Hypothalamus (tissue), 51 donors: ENCODE data around the gene ARPC1A.
"Not testable (repeated sequence)": the region's sequence is repeated elsewhere in the genome, so short reads cannot be mapped to it uniquely, and the experiment has no call there.

Experiments used
- DNase-seq, 51 donors: peaks; one replicate each; lab custom pipeline; 2025; lab: John Stamatoyannopoulos, UW

Gene ARPC1A

DNA sequence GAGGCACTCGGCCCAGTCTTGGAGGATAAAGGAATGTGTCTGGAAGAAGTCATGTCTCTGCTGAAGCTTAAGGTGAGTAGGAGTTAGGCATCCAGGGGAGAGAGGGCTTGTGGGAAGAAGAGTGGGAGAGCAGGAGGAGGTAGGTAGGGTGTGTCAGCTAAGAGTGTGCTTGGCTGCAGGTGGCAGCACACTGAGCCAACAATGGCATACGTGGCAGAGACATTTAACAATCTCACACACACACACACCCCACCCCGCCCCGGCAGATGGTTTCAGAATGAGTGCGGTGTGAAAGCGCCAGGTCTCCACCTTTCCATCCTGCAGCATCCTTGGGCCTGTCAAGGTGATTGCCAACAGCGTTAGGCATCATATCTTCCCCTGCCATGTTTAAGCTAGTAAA lies 11.2 kb upstream of the ARPC1A start:
- no peak for DNase-seq

DNA sequence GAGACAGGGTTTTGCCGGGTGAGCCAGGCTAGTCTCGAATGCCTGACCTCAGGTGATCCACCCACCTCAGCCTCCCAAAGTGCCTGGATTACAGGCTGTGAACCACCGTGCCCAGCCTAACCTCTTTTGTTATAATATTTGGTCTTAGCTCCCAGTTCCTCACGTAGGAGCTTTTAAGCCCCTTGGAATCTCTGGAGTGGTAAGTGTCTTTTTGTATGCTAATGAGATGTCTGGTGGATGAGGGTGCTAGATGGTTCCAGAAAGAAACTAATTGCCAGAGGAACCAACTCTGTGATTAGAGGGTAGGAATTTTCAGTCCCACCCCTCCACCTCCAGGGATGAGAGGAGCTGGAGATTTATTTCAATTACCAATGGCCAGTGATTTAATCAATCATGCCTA lies 5.3 kb upstream of the ARPC1A start:
- no peak for DNase-seq

DNA sequence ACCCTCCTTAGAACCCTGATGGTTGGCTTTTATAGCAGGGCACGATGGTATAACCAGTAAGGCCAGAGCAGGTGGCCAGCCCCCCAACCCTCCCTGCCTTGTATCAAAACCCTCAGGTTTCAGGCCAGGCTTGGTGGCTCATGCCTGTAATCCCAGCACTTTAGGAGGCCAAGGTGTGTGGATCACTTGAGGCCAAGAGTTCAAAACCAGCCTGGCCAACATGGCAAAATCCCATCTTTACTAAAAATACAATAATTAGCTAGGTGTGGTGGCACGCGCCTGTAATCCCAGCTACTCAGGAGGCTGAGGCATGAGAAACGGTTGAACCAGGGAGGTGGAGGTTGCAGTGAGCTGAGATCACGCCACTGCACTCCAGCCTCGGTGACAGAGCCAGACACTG lies 3.0 kb upstream of the ARPC1A start:
- not testable (repeated sequence) for DNase-seq

DNA sequence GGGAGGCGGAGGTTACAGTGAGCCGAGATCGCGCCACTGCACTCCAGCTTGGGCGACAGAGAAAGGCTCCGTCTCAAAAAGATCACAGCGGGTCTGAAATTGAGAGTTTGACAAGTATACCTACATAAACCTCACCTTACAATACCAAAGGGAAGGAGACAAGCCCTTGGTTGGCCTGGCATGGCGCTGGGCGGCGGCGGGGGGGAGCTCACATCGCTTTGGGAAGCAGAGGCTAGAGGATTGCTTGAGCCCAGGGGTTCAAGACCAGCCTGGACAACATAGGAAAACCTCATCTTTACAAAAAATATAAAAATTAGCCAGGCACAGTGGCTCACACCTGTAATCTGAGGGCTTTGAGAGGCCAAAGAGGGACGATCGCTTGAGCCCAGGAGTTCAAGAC lies 1.1 kb upstream of the ARPC1A start:
- no peak for DNase-seq

DNA sequence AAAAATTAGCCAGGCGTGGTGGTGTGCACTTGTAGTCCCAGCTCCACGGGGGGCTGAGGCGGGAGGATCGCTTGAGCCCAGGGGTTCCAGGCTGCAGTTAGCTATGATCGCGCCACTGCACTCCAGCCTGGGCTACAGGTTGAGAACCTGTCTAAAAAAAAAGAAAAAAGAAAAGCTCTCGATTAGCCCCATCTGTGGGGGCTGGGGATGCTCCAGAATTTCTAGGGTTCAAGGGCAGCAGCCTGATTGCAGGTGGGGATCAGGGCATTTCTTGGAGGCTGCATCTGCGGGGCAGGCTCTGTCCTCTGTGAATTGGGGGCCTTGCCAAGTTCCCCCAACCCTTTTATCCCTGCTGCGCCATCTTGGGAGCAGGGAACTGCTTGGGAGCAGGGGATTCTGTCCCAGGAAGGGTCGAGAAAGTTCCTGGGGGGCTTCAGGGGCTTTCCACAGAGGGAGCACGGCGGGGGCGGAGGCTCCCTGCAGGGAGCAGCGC lies 651 bp upstream of the ARPC1A start:
- DNase-seq: no peak

DNA sequence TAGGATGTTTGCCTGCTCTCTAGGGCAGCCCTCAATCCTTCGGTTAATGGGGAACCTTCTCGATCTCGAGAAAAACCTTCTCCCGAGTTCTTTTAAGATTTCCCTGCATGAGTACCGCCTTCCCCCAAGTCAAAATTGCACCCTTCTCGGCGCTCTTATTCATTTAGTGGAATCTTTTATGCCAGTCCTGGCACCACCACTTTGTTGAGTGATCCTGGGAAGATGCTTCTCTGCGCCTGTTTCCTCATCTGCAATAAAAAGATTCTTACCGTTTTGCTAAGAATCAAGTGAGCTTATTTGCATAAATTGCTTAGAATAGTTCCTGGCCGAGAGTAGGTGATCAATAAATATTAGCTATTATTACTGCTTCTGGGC lies 697 bp downstream of the ARPC1A start:
- no peak for DNase-seq

DNA sequence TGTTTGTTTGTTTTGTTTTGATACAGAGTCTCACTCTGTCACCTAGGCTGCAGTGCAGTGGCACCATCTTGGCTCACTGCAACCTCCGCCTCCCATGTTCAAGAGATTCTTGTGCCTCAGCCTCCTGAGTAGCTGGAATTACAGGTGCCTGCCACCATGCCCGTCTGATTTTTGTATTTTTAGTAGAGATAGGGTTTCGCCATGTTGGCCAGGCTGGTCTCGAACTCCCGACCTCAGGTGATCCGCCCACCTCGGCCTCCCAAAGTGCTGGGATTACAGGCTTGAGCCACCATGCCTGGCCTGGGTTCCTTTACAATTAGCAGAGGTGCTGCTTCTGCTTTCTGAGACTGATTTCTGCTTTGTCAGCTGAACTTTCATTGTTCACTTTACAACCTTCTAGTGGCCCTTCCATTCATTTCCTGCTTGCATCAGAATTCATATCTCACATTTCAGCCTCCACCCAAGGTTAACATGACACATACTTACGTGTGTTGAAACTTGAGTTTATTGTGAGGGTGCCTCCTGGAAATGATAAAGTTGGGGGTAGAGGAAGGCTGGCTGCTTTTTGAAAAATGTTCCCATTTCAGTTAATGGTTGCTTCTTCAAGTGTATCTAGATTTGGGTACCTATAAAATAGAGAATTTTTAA lies 4.7 kb downstream of the ARPC1A start:
- not testable (repeated sequence) for DNase-seq

DNA sequence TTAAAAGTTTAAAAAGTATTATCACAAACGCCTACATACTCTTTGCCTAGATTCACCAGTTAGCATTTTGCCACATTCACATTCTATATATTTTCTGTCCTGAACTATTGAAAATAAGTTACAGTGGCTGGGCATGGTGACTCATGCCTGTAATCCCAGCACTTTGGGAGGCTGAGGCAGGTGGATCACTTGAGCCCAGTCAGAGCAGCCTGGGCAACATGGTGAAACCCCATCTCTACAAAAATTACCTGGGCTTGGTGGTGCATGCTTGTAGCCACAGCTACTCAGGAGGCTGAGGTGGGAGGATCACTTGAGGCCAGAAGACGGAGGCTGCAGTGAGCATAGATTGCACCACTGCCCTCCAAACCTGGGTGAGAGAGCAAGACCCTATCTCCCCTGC lies 5.3 kb downstream of the ARPC1A start:
- no peak for DNase-seq

DNA sequence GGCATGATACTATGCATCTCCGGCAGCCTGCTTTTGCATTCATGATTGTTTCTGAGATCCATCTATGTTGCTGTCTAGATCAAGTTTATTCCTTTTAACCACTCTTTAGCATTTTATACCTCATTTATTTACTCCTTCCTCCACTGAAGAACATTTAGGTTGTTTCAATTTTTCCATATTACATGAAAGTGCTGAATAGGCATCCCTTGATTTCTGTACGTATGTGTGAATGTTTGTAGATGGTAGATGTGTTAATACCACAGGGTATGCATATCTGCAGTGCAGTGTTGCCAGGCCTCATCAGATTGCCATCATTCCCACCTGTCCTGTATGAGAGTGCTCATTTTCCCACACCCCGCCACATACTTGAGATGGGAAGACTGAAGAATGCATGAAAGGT lies 13.9 kb downstream of the ARPC1A start:
- no peak for DNase-seq

DNA sequence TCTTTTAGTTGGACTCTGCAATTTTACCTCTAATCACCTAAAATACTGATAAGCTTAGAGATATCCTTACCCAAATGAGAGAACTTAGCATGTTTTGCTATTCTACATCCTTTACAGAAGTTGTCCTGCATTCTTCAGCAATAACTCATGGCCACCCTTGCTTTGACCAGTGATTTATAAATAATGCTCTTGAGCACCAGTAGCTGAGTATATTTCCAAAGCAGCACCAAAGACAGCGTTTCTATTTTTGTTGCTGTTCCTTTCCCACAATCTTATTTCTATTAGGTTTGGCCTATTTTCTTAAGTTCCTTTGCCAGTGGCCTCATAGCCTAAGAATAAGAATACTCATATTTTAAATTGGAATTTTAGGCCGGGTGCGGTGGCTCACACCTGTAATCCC lies 15.0 kb downstream of the ARPC1A start:
- DNase-seq: no peak

DNA sequence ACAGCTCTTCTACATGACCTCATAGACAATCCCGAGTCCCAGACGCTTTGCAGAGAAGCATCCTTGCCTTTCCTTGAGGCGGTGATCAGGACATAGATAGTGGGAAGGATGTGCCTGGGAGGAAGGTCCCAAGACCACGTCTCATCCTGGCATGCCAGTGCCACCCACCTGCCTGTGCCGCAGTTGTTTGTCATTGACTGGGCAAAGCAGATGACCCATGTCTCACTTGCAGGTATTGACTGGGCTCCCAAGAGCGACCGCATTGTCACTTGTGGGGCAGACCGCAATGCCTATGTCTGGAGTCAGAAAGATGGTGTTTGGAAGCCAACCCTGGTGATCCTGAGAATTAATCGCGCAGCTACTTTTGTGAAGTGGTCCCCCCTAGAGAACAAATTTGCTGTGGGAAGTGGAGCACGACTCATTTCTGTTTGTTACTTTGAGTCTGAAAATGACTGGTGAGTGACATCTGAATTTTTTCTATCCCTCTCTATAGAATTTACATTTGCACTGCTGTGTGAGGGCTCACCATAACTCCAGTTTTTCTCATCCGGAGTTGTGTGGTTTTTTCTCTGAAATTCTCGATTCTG lies 18.5 kb downstream of the ARPC1A start:
- no peak for DNase-seq

DNA sequence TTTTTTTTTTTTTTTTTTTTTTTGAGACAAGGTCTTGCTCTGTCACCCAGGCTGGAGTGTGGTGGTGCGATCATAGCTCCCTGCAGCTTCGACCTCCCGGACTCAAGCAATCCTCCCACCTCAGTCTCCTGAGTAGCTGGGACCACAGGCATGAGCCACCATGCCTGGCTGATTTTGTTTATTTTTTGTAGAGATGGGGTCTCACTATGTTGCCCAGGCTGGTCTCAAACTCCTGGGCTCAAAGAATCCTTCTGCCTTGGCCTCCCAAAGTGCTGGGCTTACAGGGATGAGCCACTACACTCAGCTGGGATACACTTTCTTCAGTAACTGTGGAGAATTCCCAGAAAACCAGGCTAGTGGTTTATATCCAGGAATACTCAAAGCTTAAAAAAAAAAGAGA lies 24.9 kb downstream of the ARPC1A start:
- DNase-seq: not testable (repeated sequence)

DNA sequence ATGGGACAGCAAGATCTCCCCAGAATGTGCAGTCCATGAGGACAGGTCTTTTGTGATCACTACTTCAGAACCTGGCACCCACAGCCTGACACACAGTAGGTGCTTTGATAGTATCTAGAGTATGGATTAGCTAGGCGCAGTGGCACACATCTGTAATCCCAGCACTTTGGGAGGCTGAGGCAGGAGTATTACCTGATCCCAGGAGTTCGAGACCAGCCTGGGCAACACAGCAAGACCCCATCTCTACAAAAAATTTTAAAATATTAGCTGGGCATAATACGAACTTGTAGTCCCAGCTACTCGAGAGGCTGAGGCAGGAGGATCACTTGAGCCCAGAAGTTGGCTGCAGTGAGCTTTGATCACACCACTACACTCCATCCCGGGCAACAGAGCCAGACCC lies 26.5 kb downstream of the ARPC1A start:
- DNase-seq: no peak

DNA sequence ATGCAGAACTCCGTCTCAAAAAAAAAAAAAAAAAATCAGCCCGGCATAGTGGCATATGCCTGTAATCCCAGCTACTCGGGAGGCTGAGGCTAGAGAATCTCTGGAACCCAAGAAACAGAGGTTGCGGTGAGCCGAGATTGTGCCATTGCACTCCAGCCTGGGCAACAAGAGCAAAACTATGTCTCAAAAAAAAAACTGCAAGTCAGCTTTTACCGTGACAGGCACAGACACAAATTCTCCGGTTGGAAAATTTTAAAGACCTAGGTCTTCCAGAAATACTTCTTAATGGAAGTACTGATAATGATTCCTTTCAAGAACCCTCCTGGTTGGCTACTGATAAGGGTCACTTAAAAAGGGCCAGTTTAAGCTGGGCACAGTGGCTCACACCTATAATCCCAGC lies 29.4 kb downstream of the ARPC1A start:
- DNase-seq: no peak

DNA sequence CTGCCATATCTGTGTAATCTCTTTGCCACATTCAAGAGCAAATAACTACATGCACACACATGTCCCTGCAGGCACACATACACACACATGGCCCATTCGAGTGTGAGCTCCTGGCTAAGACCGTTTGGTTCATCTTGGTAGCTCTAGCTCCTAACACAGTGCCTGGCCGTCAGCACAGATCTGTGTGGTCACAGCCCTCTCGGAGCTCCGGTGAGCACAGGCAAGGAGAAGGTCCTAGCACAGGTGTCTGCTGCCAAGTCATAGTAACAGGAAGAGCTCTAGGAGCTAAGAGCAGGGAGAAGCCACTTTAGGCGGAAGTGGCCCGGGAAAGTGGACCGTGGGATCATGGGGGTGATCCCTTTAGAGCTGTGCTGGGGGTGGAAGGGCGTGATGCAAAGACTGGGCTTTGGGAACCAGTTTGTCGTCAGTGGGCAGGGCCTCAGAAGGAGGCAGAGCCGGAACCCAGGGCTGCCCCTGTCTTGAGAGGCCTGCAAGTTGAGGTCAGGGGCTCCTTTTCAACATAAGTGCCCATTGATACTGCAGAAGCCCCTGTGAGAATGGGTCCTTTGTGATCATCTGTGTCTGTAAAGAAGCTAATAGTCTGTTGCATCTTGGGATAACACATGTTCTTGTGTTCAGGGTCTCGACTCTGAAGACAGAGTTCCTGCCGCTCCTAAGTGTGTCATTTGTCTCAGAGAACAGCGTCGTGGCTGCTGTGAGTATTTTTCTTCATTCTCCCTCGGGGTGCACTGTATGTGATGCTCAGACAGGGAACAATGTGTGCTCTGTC lies 32.2 kb downstream of the ARPC1A start:
- DNase-seq: peak in 6 of 51 donors; percentile 2 to 61 (median 30)

DNA sequence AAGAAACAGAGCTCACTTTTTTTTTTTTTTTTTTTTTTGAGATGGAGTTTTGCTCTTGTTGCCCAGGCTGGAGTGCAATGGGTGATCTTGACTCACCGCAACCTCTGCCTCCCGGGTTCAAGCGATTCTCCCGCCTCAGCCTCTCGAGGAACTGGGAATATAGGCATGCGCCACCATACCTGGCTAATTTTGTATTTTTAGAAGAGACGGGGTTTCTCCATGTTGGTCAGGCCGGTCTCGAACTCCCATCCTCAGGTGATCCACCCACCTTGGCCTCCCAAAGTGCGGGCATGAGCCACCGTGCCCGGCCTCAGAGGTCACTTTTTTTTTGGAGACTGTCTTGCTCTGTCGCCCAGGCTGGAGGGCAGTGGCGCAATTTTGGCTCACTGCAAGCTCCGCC lies 32.8 kb downstream of the ARPC1A start:
- DNase-seq: not testable (repeated sequence)

DNA sequence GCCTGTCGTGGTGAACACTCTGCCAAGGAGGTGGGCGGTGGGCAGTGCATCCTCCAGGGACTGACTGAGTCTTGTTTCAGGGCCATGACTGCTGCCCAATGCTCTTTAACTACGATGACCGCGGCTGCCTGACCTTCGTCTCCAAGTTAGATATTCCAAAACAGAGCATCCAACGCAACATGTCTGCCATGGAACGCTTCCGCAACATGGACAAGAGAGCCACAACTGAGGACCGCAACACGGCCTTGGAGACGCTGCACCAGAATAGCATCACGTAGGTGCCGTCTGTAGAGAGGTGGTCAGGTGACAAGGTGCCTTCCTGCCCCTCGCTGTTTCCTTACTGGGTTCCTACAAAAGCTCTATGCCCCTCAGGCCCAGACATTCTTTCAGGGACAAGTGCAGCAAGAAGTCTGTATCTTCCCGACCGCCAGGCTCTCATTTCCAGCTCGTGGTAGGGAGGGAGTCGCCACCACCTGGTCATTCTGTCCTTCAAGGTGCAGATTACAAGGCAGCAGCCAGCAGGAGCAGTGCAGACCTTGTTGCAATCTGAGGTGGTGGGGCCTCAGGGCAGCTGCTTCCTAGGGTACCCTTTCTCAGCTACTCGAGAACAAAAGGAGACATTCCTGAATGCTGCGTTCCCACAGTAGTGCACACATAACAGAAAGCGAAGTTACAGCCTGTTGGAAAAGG lies 33.9 kb downstream of the ARPC1A start:
- DNase-seq: no peak

DNA sequence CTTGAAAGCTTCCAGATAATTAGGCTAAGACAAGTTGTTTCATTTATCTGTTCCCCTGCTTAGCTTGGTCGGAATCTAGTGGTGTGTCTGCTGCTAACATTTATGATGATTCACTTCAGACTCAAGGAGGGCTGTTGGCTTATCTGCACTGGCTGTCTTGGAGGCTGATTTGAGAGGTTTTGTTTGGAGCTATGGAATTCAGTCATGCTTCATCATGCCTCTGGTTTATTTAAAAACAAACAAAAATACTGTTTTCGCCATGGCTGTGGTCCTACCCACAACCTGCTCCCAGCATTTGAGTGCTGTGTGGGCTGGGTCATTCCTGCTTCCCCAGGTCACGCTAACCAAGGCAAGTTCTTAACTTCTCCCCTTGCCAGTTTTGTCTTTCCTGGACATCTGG lies 37.1 kb downstream of the ARPC1A start:
- DNase-seq: no peak

DNA sequence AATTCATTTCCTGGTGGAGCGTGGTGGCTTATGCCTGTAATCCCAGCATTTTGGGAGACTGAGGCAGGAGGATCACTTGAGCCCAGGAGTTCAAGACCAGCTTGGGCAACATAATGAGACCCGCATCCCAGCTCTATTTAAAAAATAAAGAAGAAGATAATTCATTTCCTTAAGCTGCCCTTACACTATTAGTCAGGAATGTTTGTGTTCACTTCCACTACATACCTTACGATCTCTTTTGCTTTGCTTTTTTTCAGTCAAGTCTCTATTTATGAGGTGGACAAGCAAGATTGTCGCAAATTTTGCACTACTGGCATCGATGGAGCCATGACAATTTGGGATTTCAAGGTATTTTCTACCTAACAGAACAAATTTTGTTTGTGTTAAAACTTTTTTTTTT lies 37.6 kb downstream of the ARPC1A start:
- no peak for DNase-seq

DNA sequence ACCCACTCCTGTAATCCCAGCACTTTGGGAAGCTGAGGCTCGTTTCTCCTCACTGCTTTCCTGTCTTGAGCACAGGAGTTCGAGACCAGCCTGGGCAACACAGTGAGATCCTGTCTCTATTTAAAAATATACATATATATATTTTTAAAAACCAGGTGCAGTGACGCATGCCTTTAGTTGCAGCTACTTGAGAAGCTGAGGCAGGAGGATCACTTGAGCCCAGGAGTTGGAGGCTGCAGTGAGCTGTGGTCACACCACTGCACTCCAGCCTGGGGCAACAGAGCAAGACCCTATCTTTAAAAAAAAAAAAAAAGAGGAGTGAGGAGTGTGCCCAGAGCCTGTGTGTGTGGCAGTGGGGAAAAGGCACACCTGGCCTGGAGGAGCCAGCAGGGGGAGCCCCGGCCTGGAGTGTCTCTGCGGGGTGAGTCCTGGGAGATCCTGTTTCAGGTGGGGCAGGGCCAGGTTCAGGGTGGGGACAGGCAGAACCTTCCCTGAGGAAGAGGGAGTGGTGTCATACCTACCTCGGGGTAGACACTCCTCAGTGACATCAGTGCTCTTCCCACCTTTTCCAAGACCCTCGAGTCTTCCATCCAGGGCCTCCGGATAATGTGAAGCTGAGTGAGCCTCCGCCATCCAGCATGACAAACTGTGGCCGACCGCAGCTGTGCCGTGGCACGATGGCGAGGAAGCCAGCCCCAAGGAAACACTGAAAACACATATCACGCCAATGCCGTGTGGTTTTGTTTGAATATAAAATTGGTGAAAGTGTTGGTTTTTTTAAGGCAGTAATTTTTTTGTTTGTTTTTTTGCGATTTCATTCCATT lies 39.8 kb downstream of the ARPC1A start:
- peak in 2 of 51 donors; percentile 6 to 20 for DNase-seq
